Measurements from ENCODE around the gene GRAMD1A.

GRAMD1A gene

DNA sequence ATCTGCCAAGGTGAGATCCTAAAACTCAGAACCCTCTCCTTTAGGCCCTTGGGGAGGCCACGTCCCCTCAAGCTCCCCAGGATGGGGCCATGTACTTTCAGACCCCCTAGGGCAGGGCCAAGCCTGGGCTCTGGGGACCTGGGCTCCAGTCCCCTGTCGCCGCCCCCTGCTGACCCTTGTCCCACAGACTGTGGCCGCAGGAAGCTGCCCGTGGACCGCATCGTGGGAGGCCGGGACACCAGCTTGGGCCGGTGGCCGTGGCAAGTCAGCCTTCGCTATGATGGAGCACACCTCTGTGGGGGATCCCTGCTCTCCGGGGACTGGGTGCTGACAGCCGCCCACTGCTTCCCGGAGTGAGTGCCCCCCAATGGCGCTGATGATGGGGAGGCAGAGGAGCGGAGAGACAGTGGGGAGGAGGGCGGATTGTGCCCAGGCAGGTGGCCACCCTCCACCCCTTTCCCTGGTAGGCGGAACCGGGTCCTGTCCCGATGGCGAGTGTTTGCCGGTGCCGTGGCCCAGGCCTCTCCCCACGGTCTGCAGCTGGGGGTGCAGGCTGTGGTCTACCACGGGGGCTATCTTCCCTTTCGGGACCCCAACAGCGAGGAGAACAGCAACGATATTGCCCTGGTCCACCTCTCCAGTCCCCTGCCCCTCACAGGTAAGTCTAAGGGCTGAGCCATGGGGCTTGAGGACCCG lies 60.2 kb downstream of the GRAMD1A start (continued):
- no peak for TF ChIP-seq PRDM1 (tag by site-specific recombination; IDR thresholded peaks at IDR 0.05)
- TF ChIP-seq ZNF214 (tag by site-specific recombination; IDR thresholded peaks at IDR 0.05; ENCODE audit: borderline replicate concordance) = no peak
- TF ChIP-seq ZNF670 (tag by site-specific recombination; IDR thresholded peaks at IDR 0.05; ENCODE audit: low read depth) = no peak
- no peak for TF ChIP-seq ZBTB10 (tag by site-specific recombination; IDR thresholded peaks at IDR 0.05)
- no peak for TF ChIP-seq ZNF571 (tag by site-specific recombination; IDR thresholded peaks at IDR 0.05)
- TF ChIP-seq ZNF391 (tag by site-specific recombination; IDR thresholded peaks at IDR 0.05; ENCODE audit: borderline replicate concordance, low read depth) = no peak

- no peaks in the 10 kb centered on the region; a peak in 1 of 3 replicates for H3K36me3 ChIP-seq (ENCODE audit: control insufficient read depth in 2 of 2, insufficient read depth in 1 of 2, low read length in 2 of 2)
- TF ChIP-seq ZNF837 (tag by site-specific recombination; IDR thresholded peaks at IDR 0.05) (no peak), ZNF280D (tag by site-specific recombination; IDR thresholded peaks at IDR 0.05) (no peak), PRDM1 (tag by site-specific recombination; IDR thresholded peaks at IDR 0.05) (peak; percentile 78), ZNF121 (tag by site-specific recombination; IDR thresholded peaks at IDR 0.05) (peak; percentile 96), ZNF366 (tag by site-specific recombination; conservative IDR thresholded peaks at IDR 0.05) (peak; percentile 92), ZNF48 (tag by site-specific recombination; IDR thresholded peaks at IDR 0.05) (no peak)
- TF ChIP-seq, protein P1, sequence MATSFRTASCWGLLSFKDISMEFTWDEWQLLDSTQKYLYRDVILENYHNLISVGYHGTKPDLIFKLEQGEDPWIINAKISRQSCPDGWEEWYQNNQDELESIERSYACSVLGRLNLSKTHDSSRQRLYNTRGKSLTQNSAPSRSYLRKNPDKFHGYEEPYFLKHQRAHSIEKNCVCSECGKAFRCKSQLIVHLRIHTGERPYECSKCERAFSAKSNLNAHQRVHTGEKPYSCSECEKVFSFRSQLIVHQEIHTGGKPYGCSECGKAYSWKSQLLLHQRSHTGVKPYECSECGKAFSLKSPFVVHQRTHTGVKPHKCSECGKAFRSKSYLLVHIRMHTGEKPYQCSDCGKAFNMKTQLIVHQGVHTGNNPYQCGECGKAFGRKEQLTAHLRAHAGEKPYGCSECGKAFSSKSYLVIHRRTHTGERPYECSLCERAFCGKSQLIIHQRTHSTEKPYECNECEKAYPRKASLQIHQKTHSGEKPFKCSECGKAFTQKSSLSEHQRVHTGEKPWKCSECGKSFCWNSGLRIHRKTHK (tag by site-specific recombination; IDR thresholded peaks at IDR 0.05) = 0 out of 2 replicates have a peak, but pooled peaks have one; percentile 7
- POLR2A ChIA-PET = interaction anchor here (0.6 kb wide), 1 partner anchor 51 kb away, joined by 8 read pairs; no protein-coding TSS in a partner anchor
- H3K27ac ChIP-seq (ENCODE audit: extremely low read depth, low read depth, low read length) = no peak overlapping the region
- H3K4me1 ChIP-seq (ENCODE audit: control insufficient read depth, insufficient read depth, low read length) = no peaks in the 10 kb centered on the region; the same call in 1 of the 2 replicates
- no peak overlapping the region for H3K4me3 ChIP-seq (ENCODE audit: low read depth, low read length)
- no peaks in the 10 kb centered on the region; the same call in 1 of the 2 replicates for H3K9me3 ChIP-seq (ENCODE audit: control insufficient read depth, insufficient read depth, low read depth, low read length)
- CTCF ChIA-PET = interaction anchor here (1.0 to 4.0 kb wide), 4 partner anchors 8 to 74 kb away, joined by 4 to 46 read pairs (median 18); partner anchors contain the start of gene LGI4
Observed at GRCh38 chr19:35061583-35062373, 61.7 kb downstream of the GRAMD1A start.

DNA sequence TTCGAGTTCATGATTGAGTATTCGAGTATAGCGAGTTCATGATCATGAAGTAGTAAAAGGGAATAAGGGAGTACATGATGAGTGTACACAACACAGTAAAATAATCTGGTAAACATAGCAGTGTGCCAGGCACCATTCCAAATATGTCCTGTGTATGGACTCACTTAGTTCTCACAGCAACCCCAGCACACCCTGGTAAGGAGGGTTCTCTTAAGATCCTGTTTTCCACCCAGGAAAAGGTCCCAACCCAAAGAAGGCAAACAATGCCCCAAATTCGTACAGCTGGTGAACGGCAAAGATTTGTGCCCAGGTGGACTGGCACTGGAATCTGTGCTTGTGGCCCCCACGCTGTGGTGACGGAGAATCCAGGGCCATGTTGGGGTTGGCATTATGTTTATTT lies 62.8 kb downstream of the GRAMD1A start:
- Histone ChIP-seq H3K27ac (ENCODE audit: extremely low read depth, low read depth, low read length) (no peak overlapping the region), H3K36me3 (ENCODE audit: control insufficient read depth in 2 of 2, insufficient read depth in 1 of 2, low read length in 2 of 2) (no peaks in the 10 kb centered on the region; a peak in 1 of 3 replicates), H3K4me3 (ENCODE audit: low read depth, low read length) (no peak overlapping the region), H3K9me3 (ENCODE audit: control insufficient read depth, insufficient read depth, low read depth, low read length) (no peaks in the 10 kb centered on the region), H3K4me1 (ENCODE audit: control insufficient read depth, insufficient read depth, low read length) (peaks cover under 1% of the 10 kb centered on the region)
- ChIA-PET POLR2A (no interaction called here), CTCF (interaction anchor here (1.0 to 4.0 kb wide), 4 partner anchors 9 to 72 kb away, joined by 4 to 46 read pairs (median 18); partner anchors contain the start of gene LGI4)
- TF ChIP-seq ZNF169 (tag by site-specific recombination; IDR thresholded peaks at IDR 0.05) (no peak), ZNF223 (tag by site-specific recombination; IDR thresholded peaks at IDR 0.05) (no peak), ZNF768 (tag by site-specific recombination; IDR thresholded peaks at IDR 0.05) (no peak), MZF1 (tag by site-specific recombination; IDR thresholded peaks at IDR 0.05; ENCODE audit: borderline replicate concordance) (no peak), ZNF626 (tag by site-specific recombination; IDR thresholded peaks at IDR 0.05) (no peak), ZNF292 (tag by site-specific recombination; IDR thresholded peaks at IDR 0.05; ENCODE audit: borderline replicate concordance, low read depth) (no peak), ZFP69B (tag by site-specific recombination; IDR thresholded peaks at IDR 0.05) (no peak), MYNN (tag by site-specific recombination; IDR thresholded peaks at IDR 0.05; ENCODE audit: borderline replicate concordance) (no peak), ZNF423 (tag by site-specific recombination; IDR thresholded peaks at IDR 0.05) (no peak), ZNF350 (tag by site-specific recombination; IDR thresholded peaks at IDR 0.05) (no peak)
